IPS-20b (cell line): ENCODE results near the gene CDKAL1.
"Not testable (repeated sequence)": the region's sequence is repeated elsewhere in the genome, so short reads cannot be mapped to it uniquely, and the experiment has no call there.

Experiments used
- H3K27ac ChIP-seq: one replicate; pipeline ENCODE4 v1.5.1; 2013; ENCODE audit warnings: low read length
- H3K27me3 ChIP-seq: 2 replicates; pipeline ENCODE4 v1.6.1; 2013; ENCODE audit warnings: mild to moderate bottlenecking, low read length, inconsistent platforms; ENCODE audit not compliant: insufficient read depth
- H3K36me3 ChIP-seq: 2 replicates; pipeline ENCODE4 v1.6.1; 2013; ENCODE audit warnings: low read depth, mild to moderate bottlenecking, inconsistent platforms, low read length, moderate library complexity; ENCODE audit not compliant: insufficient read depth
- H3K4me1 ChIP-seq: 2 replicates; pipeline ENCODE4 v1.6.1; 2013; ENCODE audit warnings: mild to moderate bottlenecking, control low read depth, inconsistent platforms, low read length, moderate library complexity; ENCODE audit not compliant: insufficient read depth
- H3K4me3 ChIP-seq: 2 replicates; pipeline ENCODE4 v1.5.1; 2013; ENCODE audit warnings: mild to moderate bottlenecking, low read length, inconsistent platforms
- H3K9ac ChIP-seq: 2 replicates; pipeline ENCODE4 v1.6.1; 2013; ENCODE audit warnings: low read depth, mild to moderate bottlenecking, inconsistent platforms, low read length, moderate library complexity
- H3K9me3 ChIP-seq: 2 replicates; pipeline ENCODE4 v1.6.1; 2013; ENCODE audit warnings: mild to moderate bottlenecking, low read depth, low read length, inconsistent platforms; ENCODE audit not compliant: insufficient read depth

The CDKAL1 gene

DNA sequence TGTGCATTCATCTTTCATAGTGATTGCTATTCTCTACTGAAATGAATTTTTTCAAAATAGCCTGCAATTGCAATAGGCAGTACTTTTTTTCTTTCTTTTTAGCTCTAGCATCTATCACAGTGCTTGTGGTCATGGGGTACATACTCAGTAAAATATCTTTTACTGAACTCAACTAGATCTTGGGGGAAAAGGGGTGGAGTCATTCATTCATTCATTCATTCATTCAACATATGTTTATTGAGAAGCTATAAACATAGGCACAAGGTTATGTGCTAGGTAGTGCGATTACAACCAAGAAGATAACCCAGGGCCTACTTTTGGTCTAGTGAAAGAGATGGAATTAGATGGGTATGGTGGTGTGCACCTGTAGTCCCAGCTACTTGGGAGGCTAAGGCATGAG, 1.4 kb upstream of the CDKAL1 start:
- Histone ChIP-seq H3K27me3 (no peaks in the 10 kb centered on the region), H3K9me3 (no peaks in the 10 kb centered on the region), H3K27ac (no peak overlapping the region)

DNA sequence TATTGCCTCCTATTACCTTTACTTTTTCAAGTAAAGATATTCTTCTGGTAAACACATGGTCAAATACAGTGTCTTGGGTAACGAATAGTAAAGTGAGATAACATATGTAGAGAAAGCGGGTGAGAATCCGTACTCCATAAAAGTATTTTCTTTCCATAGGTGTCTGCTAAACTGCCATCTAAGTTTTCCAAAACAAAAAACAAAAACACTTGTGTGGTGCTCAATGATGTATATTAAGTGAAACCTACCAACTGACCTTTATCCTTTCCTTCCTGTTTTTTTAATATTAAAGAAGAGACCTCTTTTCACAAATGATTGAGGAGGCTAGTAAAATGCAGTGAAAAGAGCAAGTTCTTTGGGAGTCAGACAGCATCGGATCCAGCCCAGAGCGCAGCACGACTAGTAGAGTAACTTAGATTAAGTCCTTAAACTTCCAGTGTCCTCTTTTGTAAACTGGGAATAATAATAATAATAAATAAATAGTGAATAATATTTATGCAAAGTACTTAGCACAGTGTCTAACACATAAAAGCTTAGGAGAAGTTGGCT, 437 bp upstream of the CDKAL1 start:
- Histone ChIP-seq H3K9ac (peak overlapping the region; percentile 96; the same call in 1 of the 2 replicates), H3K27ac (peak overlapping the region; percentile 90), H3K36me3 (peaks cover 9% of the 10 kb centered on the region), H3K4me1 (peaks cover 11% of the 10 kb centered on the region), H3K4me3 (peak overlapping the region; percentile 71), H3K9me3 (no peaks in the 10 kb centered on the region), H3K27me3 (no peaks in the 10 kb centered on the region)

More for the DNA sequence above, 1.4 kb upstream of the CDKAL1 start:
- peaks cover 9% of the 10 kb centered on the region for H3K36me3 ChIP-seq
- H3K9ac ChIP-seq = no peak overlapping the region
- no peak overlapping the region for H3K4me3 ChIP-seq
- H3K4me1 ChIP-seq = peaks cover 5% of the 10 kb centered on the region; the same call in 1 of the 2 replicates

DNA sequence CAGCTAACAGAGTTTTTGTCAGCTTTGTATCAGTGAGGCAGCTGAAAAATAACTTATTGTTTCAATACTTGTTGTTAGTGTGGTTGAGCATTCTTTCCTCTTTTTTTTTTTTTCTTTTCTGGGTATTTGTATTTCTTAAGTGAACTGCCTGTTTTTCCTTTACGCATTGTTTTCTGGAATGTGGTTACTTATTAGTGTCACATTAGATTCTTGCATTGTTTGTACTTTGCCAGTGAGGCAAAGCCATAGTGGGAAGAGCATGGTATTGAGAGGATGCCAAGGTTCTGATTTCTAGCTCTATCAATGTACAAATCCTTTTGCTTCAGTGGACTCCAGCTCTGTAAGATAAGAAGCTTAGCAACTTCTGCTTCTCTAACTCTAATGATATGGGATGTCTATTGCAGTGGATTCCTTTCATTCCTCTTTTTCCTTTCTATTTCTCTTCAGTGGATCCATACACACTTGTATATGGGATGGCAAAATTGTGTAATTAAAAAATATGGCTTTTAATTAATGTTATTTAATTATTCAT, 3.9 kb downstream of the CDKAL1 start:
- Histone ChIP-seq H3K27me3 (no peaks in the 10 kb centered on the region), H3K9me3 (no peaks in the 10 kb centered on the region), H3K27ac (no peak overlapping the region), H3K36me3 (peaks cover 30% of the 10 kb centered on the region), H3K4me3 (no peak overlapping the region), H3K4me1 (peaks cover 11% of the 10 kb centered on the region), H3K9ac (no peak overlapping the region)

DNA sequence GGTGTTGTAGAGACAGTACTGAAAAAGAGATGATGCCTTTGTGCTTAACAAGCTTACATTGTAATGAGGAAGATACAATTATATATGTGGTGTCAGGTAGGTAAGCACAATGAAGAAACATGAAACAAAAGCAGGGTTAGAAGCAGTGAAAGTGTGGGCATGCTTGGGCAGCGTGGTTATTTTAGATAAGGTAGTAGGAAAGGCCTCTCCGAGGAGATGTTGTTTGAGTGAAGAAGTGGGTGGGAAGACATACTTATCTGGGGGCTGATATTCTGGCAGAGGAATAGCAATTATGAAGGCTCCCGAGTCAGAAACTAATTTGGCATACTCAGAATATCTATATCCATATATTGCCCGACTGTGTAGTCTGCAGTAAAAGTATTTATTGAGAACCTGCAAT, 4.7 kb downstream of the CDKAL1 start:
- H3K27ac ChIP-seq = no peak overlapping the region
- H3K27me3 ChIP-seq = no peaks in the 10 kb centered on the region
- H3K9me3 ChIP-seq = no peaks in the 10 kb centered on the region
- no peak overlapping the region for H3K4me3 ChIP-seq
- H3K9ac ChIP-seq = no peak overlapping the region
- H3K4me1 ChIP-seq = peaks cover 6% of the 10 kb centered on the region
- H3K36me3 ChIP-seq = peaks cover 32% of the 10 kb centered on the region

DNA sequence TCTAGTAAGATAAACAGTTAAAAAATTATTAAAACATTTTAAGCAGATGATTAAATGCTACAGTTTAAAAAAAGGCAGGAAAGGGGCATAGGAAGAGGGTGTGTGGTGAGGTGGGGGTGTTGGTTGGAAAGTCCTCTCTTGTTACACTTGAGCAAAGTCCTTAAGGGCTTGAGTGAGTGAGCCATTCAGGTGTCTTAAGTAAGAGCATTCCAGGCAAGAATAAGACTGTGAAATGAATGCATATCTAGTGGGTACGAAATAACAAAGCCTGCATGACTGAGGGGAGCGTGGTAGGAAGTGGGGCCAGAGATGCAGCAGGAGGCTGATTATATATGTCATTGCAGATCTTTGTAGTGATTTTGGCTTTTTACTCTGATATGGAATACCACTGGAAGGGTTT, 5.1 kb downstream of the CDKAL1 start:
- no peak overlapping the region for H3K4me3 ChIP-seq
- H3K27ac ChIP-seq = no peak overlapping the region
- no peaks in the 10 kb centered on the region for H3K9me3 ChIP-seq
- H3K27me3 ChIP-seq = no peaks in the 10 kb centered on the region
- peaks cover 32% of the 10 kb centered on the region for H3K36me3 ChIP-seq
- H3K4me1 ChIP-seq = peaks cover 6% of the 10 kb centered on the region; the same call in 1 of the 2 replicates
- H3K9ac ChIP-seq = no peak overlapping the region

DNA sequence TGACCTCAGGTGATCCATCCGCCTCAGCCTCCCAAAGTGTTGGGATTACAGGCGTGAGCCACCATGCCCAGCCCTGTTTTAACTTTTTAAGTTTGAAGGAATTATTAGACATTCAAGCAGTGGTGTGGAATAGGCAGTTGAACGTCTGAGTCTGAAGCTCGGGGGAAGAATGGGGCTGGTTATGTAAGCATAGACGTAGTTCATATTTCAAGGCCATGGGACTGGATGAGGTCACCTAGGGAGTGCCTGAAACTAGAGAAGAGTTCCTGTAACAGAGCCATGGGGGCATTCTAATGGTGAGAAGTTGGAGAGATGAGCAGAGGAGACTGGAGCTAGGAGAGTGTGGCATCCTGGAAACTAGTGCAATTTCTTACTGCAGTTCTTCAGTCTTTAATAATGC, 6.4 kb downstream of the CDKAL1 start:
- Histone ChIP-seq H3K36me3 (peaks cover 32% of the 10 kb centered on the region), H3K27ac (no peak overlapping the region), H3K9me3 (no peaks in the 10 kb centered on the region), H3K9ac (no peak overlapping the region), H3K4me1 (peaks cover 6% of the 10 kb centered on the region; the same call in 1 of the 2 replicates), H3K27me3 (no peaks in the 10 kb centered on the region), H3K4me3 (no peak overlapping the region)

DNA sequence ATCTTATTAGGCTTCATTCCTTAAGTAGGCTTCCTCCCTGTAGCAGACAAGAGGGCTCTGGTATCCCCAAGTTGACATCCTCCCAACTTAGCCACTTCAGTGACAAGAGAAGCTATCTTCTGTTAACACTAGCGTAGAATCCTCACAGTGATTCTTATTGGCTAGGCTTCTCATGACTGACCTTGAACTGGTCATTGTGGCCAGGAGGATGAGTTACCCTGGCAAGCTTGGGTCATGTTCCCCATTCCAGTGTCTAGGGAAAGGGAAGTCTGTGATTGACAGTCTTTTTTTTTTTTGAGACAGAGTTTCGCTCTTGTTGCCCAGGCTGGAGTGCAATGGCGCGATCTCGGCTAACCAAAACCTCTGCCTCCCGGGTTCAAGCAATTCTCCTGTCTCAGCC, 7.1 kb downstream of the CDKAL1 start:
- peaks cover 6% of the 10 kb centered on the region; the same call in 1 of the 2 replicates for H3K4me1 ChIP-seq
- H3K9me3 ChIP-seq = no peaks in the 10 kb centered on the region
- H3K27ac ChIP-seq = no peak overlapping the region
- peaks cover 34% of the 10 kb centered on the region for H3K36me3 ChIP-seq
- no peaks in the 10 kb centered on the region for H3K27me3 ChIP-seq
- no peak overlapping the region for H3K9ac ChIP-seq
- no peak overlapping the region for H3K4me3 ChIP-seq

DNA sequence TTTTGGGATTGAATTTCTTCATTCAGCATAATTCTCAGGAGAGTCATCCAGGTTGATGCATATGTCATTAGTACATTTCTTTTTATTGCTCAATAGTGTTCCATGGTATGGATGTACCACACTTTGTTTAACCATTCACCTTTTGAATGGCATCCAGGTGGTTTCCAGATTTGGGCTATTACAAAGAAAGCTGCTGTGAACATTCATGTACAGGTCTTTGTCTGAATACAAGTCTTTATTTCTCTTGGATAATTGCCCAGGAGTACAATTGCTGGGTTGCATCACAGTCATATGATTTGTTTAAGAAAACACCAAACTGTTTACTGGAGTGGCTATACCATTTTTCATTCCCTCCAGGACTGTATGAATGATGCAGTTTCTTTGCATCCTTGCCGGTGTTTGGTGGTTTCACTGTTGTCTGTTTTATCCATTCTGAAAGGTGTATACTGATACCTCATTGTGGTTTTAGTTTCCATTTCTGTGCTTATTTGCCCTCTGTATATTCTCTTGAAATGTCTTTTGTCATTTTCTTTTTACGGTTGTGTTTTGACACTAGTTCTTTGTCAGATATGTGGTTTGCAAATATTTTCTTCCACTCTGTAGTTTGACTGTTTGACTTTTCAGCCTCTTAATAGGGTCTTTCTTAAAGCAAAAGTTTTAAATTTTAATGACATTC, 8.8 kb downstream of the CDKAL1 start:
- Histone ChIP-seq H3K9me3 (no peaks in the 10 kb centered on the region), H3K4me1 (peaks cover 4% of the 10 kb centered on the region; the same call in 1 of the 2 replicates), H3K4me3 (no peak overlapping the region), H3K27ac (no peak overlapping the region), H3K27me3 (no peaks in the 10 kb centered on the region), H3K9ac (no peak overlapping the region), H3K36me3 (peaks cover 45% of the 10 kb centered on the region)

DNA sequence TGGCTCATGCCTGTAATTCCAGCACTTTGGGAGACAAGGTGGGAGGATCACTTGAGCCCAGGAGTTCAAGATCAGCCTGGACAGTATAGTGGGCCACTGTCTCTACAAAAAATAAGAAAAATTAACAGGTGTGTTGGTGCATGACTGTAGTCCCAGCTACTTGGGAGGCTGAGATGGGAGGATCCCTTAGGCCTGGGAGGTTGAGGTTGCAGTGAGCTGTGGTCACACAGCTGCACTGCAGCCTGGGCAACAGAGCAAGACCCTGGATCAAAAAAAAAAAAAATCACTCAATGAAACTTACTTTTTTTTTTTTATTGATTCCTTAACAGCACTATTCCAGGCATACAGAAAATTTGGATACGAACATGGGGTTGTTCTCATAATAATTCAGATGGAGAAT, 14.0 kb downstream of the CDKAL1 start:
- Histone ChIP-seq H3K4me3 (no peak overlapping the region), H3K9me3 (no peaks in the 10 kb centered on the region), H3K36me3 (peaks cover 35% of the 10 kb centered on the region), H3K9ac (no peak overlapping the region), H3K27ac (no peak overlapping the region), H3K4me1 (no peaks in the 10 kb centered on the region), H3K27me3 (no peaks in the 10 kb centered on the region)

DNA sequence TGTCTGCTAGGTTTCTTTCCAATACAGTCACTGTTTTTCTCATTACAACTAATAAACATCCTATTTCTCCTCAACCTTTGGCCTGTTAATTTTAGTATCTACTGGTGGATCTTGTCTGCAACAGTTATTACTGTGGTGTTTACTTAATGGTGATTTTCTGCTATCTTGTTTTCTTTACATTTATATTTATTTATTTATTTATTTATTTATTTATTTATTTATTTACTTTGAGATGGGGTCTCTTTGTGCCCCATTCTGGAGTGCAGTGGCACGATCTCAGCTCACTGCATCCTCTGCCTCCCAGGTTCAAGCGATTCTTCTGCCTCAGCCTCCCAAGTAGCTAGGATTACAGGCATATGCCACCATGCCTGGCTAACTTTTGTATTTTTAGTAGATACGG, 15.1 kb downstream of the CDKAL1 start:
- H3K4me3 ChIP-seq, H3K9me3 ChIP-seq, H3K27ac ChIP-seq, H3K9ac ChIP-seq, H3K4me1 ChIP-seq, H3K27me3 ChIP-seq: not testable (repeated sequence)
- H3K36me3 ChIP-seq = peaks cover 34% of the 10 kb centered on the region

DNA sequence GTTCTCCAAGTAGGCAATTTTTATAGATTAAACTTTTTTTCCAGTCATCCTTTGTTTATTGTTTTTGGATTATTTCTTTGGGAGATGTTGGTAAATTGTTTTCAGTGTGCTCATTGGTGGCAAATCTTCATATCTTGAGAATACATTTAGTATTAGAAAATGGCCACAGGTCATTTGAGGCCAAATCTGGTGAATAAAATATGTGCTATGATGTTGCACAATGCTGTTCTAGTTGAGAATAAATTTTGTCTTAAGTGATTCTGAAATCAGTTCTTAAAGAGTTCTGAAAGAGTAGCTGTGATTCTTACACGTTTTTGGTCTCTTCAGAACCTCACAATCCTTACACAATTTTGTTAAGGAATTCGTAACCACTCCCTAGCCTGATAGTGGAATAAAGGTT, 20.1 kb downstream of the CDKAL1 start:
- H3K4me1 ChIP-seq = no peaks in the 10 kb centered on the region
- no peaks in the 10 kb centered on the region for H3K9me3 ChIP-seq
- no peak overlapping the region for H3K4me3 ChIP-seq
- H3K27ac ChIP-seq = no peak overlapping the region
- H3K9ac ChIP-seq = no peak overlapping the region
- no peaks in the 10 kb centered on the region for H3K27me3 ChIP-seq
- peaks cover 8% of the 10 kb centered on the region for H3K36me3 ChIP-seq

DNA sequence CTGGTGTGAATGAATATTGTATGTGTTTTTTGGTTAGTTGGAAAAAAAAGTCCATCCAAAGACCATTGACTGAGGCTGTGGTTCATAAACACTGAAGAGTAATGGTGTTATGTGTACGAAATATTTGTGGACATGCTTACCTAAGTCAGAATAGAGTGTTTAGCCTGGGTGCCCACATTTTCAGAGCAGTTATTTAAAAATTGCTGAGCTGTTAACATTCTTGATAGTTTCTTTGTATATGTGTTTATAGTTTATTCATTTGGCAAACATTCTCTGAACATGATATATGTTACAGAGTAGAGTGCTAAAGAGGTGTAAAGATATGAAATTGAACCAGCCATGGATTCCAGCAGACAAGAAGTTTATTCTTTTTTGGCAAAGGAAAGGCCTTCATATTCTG, 20.6 kb downstream of the CDKAL1 start:
- H3K36me3 ChIP-seq = peaks cover 8% of the 10 kb centered on the region
- no peaks in the 10 kb centered on the region for H3K27me3 ChIP-seq
- no peaks in the 10 kb centered on the region for H3K4me1 ChIP-seq
- H3K9me3 ChIP-seq = no peaks in the 10 kb centered on the region
- H3K4me3 ChIP-seq = no peak overlapping the region
- H3K9ac ChIP-seq = no peak overlapping the region
- no peak overlapping the region for H3K27ac ChIP-seq
